Fibroblast of lung (primary cell): Measurements from ENCODE around the gene MPC1L. TPM values are rescaled to one million over a fixed set of nuclear protein-coding genes. Genes with fewer than 3 reads are reported as not detected.
"Not testable (repeated sequence)": the region's sequence is repeated elsewhere in the genome, so short reads cannot be mapped to it uniquely, and the experiment has no call there.

Experiments used
- DNase-seq, 2 donors: peaks; one replicate each; pipeline versions ENCODE4 v3.0.0 to v3.0.0-alpha.2; 2010; ENCODE audit warnings: low read depth in 2 of 2
- H2AFZ ChIP-seq: 2 replicates; pipeline ENCODE4 v1.5.1; 2012; ENCODE audit warnings: low read length, control low read depth, inconsistent platforms
- H3K27ac ChIP-seq: 2 replicates; pipeline ENCODE4 v1.5.1; 2011; ENCODE audit warnings: low read length, control low read depth; ENCODE audit not compliant: insufficient read depth
- H3K27me3 ChIP-seq: 2 replicates; pipeline ENCODE4 v1.5.1; 2011; ENCODE audit warnings: mild to moderate bottlenecking, low read length; ENCODE audit not compliant: control insufficient read depth, insufficient read depth
- H3K36me3 ChIP-seq: 2 replicates; pipeline ENCODE4 v1.5.1; 2011; ENCODE audit warnings: low read length; ENCODE audit not compliant: control insufficient read depth, insufficient read depth
- H3K4me1 ChIP-seq: 2 replicates; pipeline ENCODE4 v1.5.1; 2011; ENCODE audit warnings: low read length; ENCODE audit not compliant: control insufficient read depth, insufficient read depth; ENCODE audit errors: extremely low read depth
- H3K4me2 ChIP-seq: 2 replicates; pipeline ENCODE4 v1.5.1; 2011; ENCODE audit warnings: low read length, control low read depth; ENCODE audit not compliant: insufficient read depth; ENCODE audit errors: extremely low read depth
- H3K4me3 ChIP-seq, 4 experiments: fragments of 200-600 bp in 1 of 4; sonication (generic) in 1 of 4; replicated peaks in 1 of 4; 2 replicates each; pipeline ENCODE4 v1.5.1; 2011 to 2016; ENCODE audit warnings: low read length in 4 of 4, low read depth in 3 of 4, mild to moderate bottlenecking in 3 of 4, control low read depth in 2 of 4, inconsistent platforms in 1 of 4, mixed read lengths in 1 of 4; ENCODE audit not compliant: insufficient read depth in 1 of 4; ENCODE audit errors: control extremely low read depth in 1 of 4
- H3K79me2 ChIP-seq: 2 replicates; pipeline ENCODE4 v1.5.1; 2012; ENCODE audit warnings: mild to moderate bottlenecking, low read length, inconsistent platforms; ENCODE audit not compliant: control insufficient read depth, insufficient read depth
- H3K9ac ChIP-seq: 2 replicates; pipeline ENCODE4 v1.5.1; 2011; ENCODE audit warnings: mild to moderate bottlenecking, low read length, control low read depth; ENCODE audit not compliant: insufficient read depth
- H3K9me3 ChIP-seq: 2 replicates; pipeline ENCODE4 v1.5.1; 2012; ENCODE audit warnings: low read depth, low read length; ENCODE audit not compliant: control insufficient read depth, insufficient read depth
- H4K20me1 ChIP-seq: 2 replicates; pipeline ENCODE4 v1.5.1; 2011; ENCODE audit warnings: low read length; ENCODE audit not compliant: control insufficient read depth, insufficient read depth; ENCODE audit errors: extremely low read depth
- CTCF ChIP-seq, 2 donors: IDR thresholded peaks in 1 of 2; conservative IDR thresholded peaks in 1 of 2; 1 replicate in 1 of 2; 2 replicates in 1 of 2; pipeline ENCODE4 v1.5.1; 2011 to 2012; ENCODE audit warnings: low read length in 2 of 2, control low read depth in 1 of 2, inconsistent platforms in 1 of 2, low read depth in 1 of 2, mild to moderate bottlenecking in 1 of 2
- EZH2 ChIP-seq: IDR thresholded peaks from 2 replicates; pipeline ENCODE4 v1.5.1; 2012; ENCODE audit warnings: low read length, control low read depth, mild to moderate bottlenecking; ENCODE audit errors: missing control alignments
- polyA plus RNA-seq, 2 donors: library from polyadenylated mRNA; depleted of rRNA in 1 of 2; stranded (reverse) in 1 of 2; unstranded in 1 of 2; fragments of >200 nt; gene quantifications; 2 replicates each; pipeline ENCODE4 v1.2.1, GENCODE V29; 2011 to 2012; ENCODE audit warnings: missing spikeins in 1 of 2
- total RNA-seq: library from RNA; depleted of rRNA; stranded (reverse); fragments of >200 nt; gene quantifications from 2 replicates; pipeline ENCODE4 v1.2.1, GENCODE V29; 2014

MPC1L gene
- total and polyA plus RNA-seq, 2 donors (not counting 1 experiment from before 2014, with no cell fraction given) = not detected

GRCh38 chrX:40582811-40583210, 40.4 kb upstream of the MPC1L start:
- Histone ChIP-seq H3K4me3 (no peak overlapping the region), H3K9me3 (no peaks in the 10 kb centered on the region), H3K36me3 (no peaks in the 10 kb centered on the region), H4K20me1 (no peaks in the 10 kb centered on the region), H3K4me1 (no peaks in the 10 kb centered on the region), H3K27ac (no peak overlapping the region), H3K79me2 (peaks cover 23% of the 10 kb centered on the region), H3K9ac (no peak overlapping the region), H2AFZ (no peak overlapping the region), H3K4me2 (no peak overlapping the region), H3K27me3 (no peaks in the 10 kb centered on the region)
- TF ChIP-seq CTCF (conservative IDR thresholded peaks at IDR 0.05 in 1 of 2, IDR thresholded peaks at IDR 0.05 in 1 of 2; ENCODE audit: low read depth in 1 of 2, low read length in 2 of 2) (no peak), EZH2 (no peak)
- no peak for DNase-seq

GRCh38 chrX:40587623-40588022, 35.6 kb upstream of the MPC1L start:
- not testable (repeated sequence) for H3K9ac ChIP-seq, H2AFZ ChIP-seq, H3K4me2 ChIP-seq, H3K4me1 ChIP-seq, DNase-seq, H3K9me3 ChIP-seq, H3K27me3 ChIP-seq, H3K4me3 ChIP-seq, H3K36me3 ChIP-seq, H3K27ac ChIP-seq, H4K20me1 ChIP-seq
- peaks cover 11% of the 10 kb centered on the region for H3K79me2 ChIP-seq

DNA sequence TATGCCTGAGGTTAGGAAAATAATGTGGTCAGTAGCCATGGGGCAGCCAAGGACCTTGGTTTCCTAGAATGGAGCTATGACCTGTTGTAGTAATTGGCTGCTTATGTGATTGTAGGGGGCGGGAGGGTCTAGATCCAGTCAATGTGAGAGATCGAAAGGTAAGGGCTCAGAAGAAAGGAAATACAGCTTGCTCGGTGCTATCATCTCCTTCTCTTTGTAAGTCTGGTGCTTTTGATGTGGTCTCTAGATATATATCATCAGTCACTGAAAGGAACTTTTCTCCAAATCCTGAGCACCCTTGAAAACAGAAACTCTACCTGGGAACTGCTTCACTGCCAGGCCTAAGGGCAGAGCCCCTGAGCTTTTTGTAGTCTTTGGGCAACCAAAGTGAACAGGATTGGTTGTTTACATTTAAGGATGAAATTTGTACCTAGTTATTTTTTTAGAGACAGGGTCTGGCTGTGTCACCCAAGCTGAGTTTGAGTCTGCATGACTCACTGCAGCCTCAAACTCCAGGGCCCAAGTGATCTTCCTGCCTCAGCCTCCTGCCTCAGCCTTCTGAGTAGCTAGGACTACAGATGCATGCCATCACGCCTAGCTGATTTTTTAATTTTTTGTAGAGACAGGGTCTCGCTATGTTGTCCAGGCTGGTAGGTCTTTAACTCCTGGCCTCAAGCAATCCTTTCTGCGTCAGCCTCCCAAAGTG, 33.5 kb upstream of the MPC1L start:
- H3K27me3 ChIP-seq, H3K36me3 ChIP-seq, H3K4me1 ChIP-seq, H3K9ac ChIP-seq, H3K79me2 ChIP-seq, H3K27ac ChIP-seq, H3K4me2 ChIP-seq, H2AFZ ChIP-seq, DNase-seq, H4K20me1 ChIP-seq, H3K4me3 ChIP-seq, H3K9me3 ChIP-seq: not testable (repeated sequence)

DNA sequence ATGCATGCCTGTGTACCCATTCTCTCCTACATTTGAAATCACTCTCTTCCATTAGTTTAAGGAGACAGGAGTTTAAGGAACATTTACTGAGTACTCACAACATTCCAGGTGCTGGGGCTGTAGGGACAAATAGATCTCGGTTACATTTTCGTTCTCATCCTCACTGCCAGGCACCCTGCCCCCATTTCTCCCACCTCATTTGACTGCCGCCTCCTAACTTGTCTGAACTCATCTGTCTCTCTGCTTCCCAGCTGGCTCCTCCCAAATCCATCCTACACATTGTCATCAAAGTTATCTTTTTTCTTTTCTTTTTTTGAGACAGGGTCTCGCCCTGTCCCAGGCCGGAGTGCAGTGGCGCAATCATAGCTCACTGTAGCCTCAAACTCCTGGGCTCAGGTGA, 19.8 kb upstream of the MPC1L start:
- Histone ChIP-seq H2AFZ (no peak overlapping the region), H4K20me1 (no peaks in the 10 kb centered on the region), H3K79me2 (no peaks in the 10 kb centered on the region), H3K36me3 (no peaks in the 10 kb centered on the region), H3K9ac (no peak overlapping the region), H3K27me3 (no peaks in the 10 kb centered on the region), H3K4me3 (no peak overlapping the region), H3K9me3 (no peaks in the 10 kb centered on the region), H3K4me1 (no peaks in the 10 kb centered on the region), H3K4me2 (no peak overlapping the region), H3K27ac (no peak overlapping the region)
- no peak for DNase-seq
- TF ChIP-seq CTCF (conservative IDR thresholded peaks at IDR 0.05 in 1 of 2, IDR thresholded peaks at IDR 0.05 in 1 of 2; ENCODE audit: low read depth in 1 of 2, low read length in 2 of 2) (no peak), EZH2 (no peak)
